Measurements from ENCODE around the gene ZNF91.
"Not testable (repeated sequence)": the region's sequence is repeated elsewhere in the genome, so short reads cannot be mapped to it uniquely, and the experiment has no call there.

GRCh38 chr19:23318941-23319340 lies 76.3 kb downstream of the ZNF91 start:
- TF ChIP-seq ATF3 (IDR thresholded peaks at IDR 0.05); SP1 (IDR thresholded peaks at IDR 0.05); CTCF (IDR thresholded peaks at IDR 0.05; ENCODE audit: low read depth, low read length, missing input control); GABPA (IDR thresholded peaks at IDR 0.05 in 1 of 2, conservative IDR thresholded peaks at IDR 0.05 in 1 of 2); TAF1 (conservative IDR thresholded peaks at IDR 0.05); ZBTB33 (IDR thresholded peaks at IDR 0.05); REST (IDR thresholded peaks at IDR 0.05); MAX (IDR thresholded peaks at IDR 0.05); RAD21 (IDR thresholded peaks at IDR 0.05); JUND (IDR thresholded peaks at IDR 0.05); EGR1 (IDR thresholded peaks at IDR 0.05; ENCODE audit: low read depth in 2 of 2): not testable (repeated sequence)
